Ovary (tissue), 3 donors: Measurements from ENCODE around the gene IFT52.

Source experiments
- CTCF ChIP-seq, 3 donors: fragments of 450-650 bp in 2 of 3; fragments of 200-600 bp in 1 of 3; IDR thresholded peaks; one replicate each; pipeline versions ENCODE4 v1.5.1 to v1.8.0; 2016 to 2022; ENCODE audit warnings: antibody characterized with exemption in 3 of 3, mild to moderate bottlenecking in 1 of 3
- EP300 ChIP-seq: sonication (generic); formaldehyde crosslinking; IDR thresholded peaks from one replicate; pipeline ENCODE4 v1.6.1; 2017; ENCODE audit warnings: antibody characterized with exemption
- POLR2A ChIP-seq: fragments of 450-650 bp; IDR thresholded peaks from one replicate; pipeline ENCODE4 v1.6.1; 2017; ENCODE audit warnings: antibody characterized with exemption, mild to moderate bottlenecking, moderate library complexity
- donor health status: DM: no; HTN: no; CAD: no.

DNA sequence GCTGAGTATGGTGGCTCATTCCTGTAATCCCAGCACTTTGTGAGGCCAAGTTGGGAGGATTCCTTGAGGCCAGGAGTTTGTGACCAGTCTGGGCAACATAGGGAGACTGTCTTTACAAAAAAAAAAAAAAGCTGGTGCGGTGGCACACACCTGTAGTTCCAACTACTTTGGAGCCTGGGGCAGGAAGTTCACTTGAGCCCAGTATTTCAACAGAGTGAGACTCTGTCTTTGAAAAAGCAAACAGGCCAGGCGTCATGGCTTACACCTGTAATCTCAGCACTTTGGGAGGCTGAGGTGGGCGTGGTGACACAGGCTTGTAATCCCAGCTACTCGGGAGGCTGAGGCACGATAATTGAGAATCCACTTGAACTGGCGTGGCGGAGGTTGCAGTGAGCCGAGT lies 104.8 kb downstream of the IFT52 start:
- no peak for TF ChIP-seq CTCF (IDR thresholded peaks at IDR 0.05)
- TF ChIP-seq EP300, result no peak
- TF ChIP-seq POLR2A, result no peak
